ENCODE data around the gene PLXNA3.

PLXNA3 gene

DNA sequence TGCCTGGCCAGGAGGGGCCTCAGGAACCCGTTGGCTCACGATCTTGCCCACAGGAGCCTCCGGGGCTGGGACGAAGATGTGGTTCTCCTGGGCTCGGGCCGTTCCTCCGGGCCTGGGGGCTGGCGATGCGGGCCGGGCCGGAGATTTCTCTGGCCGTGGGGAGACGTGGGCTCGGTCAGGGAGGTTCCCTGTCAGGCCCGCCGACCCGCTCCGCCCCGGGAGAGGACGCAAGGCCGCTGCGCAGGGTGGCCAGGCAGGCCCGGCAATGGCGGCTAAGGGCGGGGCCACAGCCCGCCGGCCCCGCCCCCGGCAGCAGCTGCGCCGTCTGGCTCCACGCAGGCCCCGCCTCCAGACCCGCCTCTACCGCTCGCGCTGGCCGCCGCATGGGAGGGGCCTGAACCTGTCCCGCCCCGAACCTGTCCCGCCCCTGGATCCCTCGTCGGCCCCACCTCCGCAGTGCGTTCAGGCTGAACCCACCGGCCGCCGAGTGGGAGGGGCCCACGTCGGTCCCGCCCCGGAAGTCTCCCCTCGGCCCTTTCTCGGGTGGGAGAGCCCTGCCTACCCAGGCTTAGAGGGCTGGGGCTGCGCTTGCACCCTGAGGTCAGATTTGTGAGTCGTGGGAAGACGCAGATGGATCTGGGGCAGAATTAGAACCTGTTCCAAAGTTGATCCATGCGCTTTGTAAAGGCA, 58.0 kb downstream of the PLXNA3 start, which contains the start of gene FAM3A:
Gene FAM3A, minus strand, starts transcription at position 267 of the 690 bp plus-strand sequence. CDS start 460 bp downstream, outside the sequence.
- no peak within 1 kb of the TSS for H3K9ac ChIP-seq (ENCODE audit: low read depth, low read length)
- H3K4me1 ChIP-seq (ENCODE audit: control insufficient read depth, insufficient read depth, low read length): peaks cover 2% of the 10 kb centered on the region
- no peaks in the 10 kb centered on the region for H3K36me3 ChIP-seq (ENCODE audit: control insufficient read depth, insufficient read depth, low read length)
- H3K4me3 ChIP-seq (ENCODE audit: low read depth, low read length): peak within 1 kb of the TSS; percentile 78
- no peaks in the 10 kb centered on the region for H3K27me3 ChIP-seq (ENCODE audit: control insufficient read depth, insufficient read depth, low read length)
- H3K9me3 ChIP-seq (ENCODE audit: control insufficient read depth, insufficient read depth, low read length): no peaks in the 10 kb centered on the region

DNA sequence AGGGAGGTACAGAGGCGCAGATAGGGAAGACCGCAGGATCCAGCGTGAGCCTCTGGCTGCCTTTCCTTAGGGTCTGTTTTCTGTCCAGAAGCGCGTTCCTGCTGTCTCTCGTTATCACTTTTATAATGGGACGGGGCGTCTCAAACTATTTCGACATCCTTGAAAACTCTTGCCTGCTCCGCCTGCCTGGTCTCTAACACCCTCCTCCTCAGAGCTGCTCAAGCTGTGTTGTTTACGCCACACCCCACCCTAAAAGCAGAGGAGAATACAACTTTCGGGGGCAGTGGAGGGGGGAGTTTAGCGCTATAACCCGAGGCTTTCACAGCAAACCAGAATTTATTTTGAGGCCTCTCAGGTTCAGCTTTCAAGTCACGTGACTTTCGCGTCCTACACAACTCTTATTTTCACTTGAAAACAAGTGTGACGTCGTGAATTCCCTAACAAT, 58.6 kb downstream of the PLXNA3 start:
- no peak overlapping the region for H3K9ac ChIP-seq (ENCODE audit: low read depth, low read length)

GRCh38 chrX:154517101-154517781, 59.2 kb downstream of the PLXNA3 start:
- Histone ChIP-seq H3K27me3 (ENCODE audit: control insufficient read depth, insufficient read depth, low read length) (no peaks in the 10 kb centered on the region), H3K4me1 (ENCODE audit: control insufficient read depth, insufficient read depth, low read length) (peaks cover 2% of the 10 kb centered on the region), H3K9ac (ENCODE audit: low read depth, low read length) (no peak overlapping the region), H3K9me3 (ENCODE audit: control insufficient read depth, insufficient read depth, low read length) (no peaks in the 10 kb centered on the region), H3K4me3 (ENCODE audit: low read depth, low read length) (peak overlapping the region; percentile 78), H3K36me3 (ENCODE audit: control insufficient read depth, insufficient read depth, low read length) (no peaks in the 10 kb centered on the region)

More for the DNA sequence above, 58.6 kb downstream of the PLXNA3 start:
- Histone ChIP-seq H3K9me3 (ENCODE audit: control insufficient read depth, insufficient read depth, low read length) (no peaks in the 10 kb centered on the region), H3K4me3 (ENCODE audit: low read depth, low read length) (peak overlapping the region; percentile 78), H3K27me3 (ENCODE audit: control insufficient read depth, insufficient read depth, low read length) (no peaks in the 10 kb centered on the region), H3K4me1 (ENCODE audit: control insufficient read depth, insufficient read depth, low read length) (peaks cover 2% of the 10 kb centered on the region), H3K36me3 (ENCODE audit: control insufficient read depth, insufficient read depth, low read length) (no peaks in the 10 kb centered on the region)

GRCh38 chrX:154519389-154519788, 61.3 kb downstream of the PLXNA3 start:
- Histone ChIP-seq H3K9me3 (ENCODE audit: control insufficient read depth, insufficient read depth, low read length) (no peaks in the 10 kb centered on the region), H3K27me3 (ENCODE audit: control insufficient read depth, insufficient read depth, low read length) (no peaks in the 10 kb centered on the region), H3K4me1 (ENCODE audit: control insufficient read depth, insufficient read depth, low read length) (peaks cover 2% of the 10 kb centered on the region), H3K9ac (ENCODE audit: low read depth, low read length) (no peak overlapping the region), H3K36me3 (ENCODE audit: control insufficient read depth, insufficient read depth, low read length) (no peaks in the 10 kb centered on the region), H3K4me3 (ENCODE audit: low read depth, low read length) (no peak overlapping the region)

- peaks cover 2% of the 10 kb centered on the region for H3K36me3 ChIP-seq (ENCODE audit: control insufficient read depth, insufficient read depth, low read length)
- peaks cover 5% of the 10 kb centered on the region for H3K4me1 ChIP-seq (ENCODE audit: control insufficient read depth, insufficient read depth, low read length)
- peaks cover 3% of the 10 kb centered on the region for H3K9me3 ChIP-seq (ENCODE audit: control insufficient read depth, insufficient read depth, low read length)
- no peak overlapping the region for H3K9ac ChIP-seq (ENCODE audit: low read depth, low read length)
- no peak overlapping the region for H3K4me3 ChIP-seq (ENCODE audit: low read depth, low read length)
- H3K27me3 ChIP-seq (ENCODE audit: control insufficient read depth, insufficient read depth, low read length): no peaks in the 10 kb centered on the region
Observed at GRCh38 chrX:154525606-154526490, 67.8 kb downstream of the PLXNA3 start.

- Histone ChIP-seq H3K4me3 (ENCODE audit: low read depth, low read length) (peak overlapping the region; percentile 46), H3K9me3 (ENCODE audit: control insufficient read depth, insufficient read depth, low read length) (peaks cover 3% of the 10 kb centered on the region), H3K36me3 (ENCODE audit: control insufficient read depth, insufficient read depth, low read length) (peaks cover 7% of the 10 kb centered on the region), H3K27me3 (ENCODE audit: control insufficient read depth, insufficient read depth, low read length) (no peaks in the 10 kb centered on the region), H3K4me1 (ENCODE audit: control insufficient read depth, insufficient read depth, low read length) (peaks cover 5% of the 10 kb centered on the region), H3K9ac (ENCODE audit: low read depth, low read length) (no peak overlapping the region)
Observed at GRCh38 chrX:154526901-154527675, 69.0 kb downstream of the PLXNA3 start.

Data from iPS-15b (cell line).